ENCODE data around the gene DESI2. TPM values are rescaled to one million over a fixed set of nuclear protein-coding genes. Genes with fewer than 3 reads are reported as not detected.

The DESI2 gene
- total RNA-seq, 4 donors from 2014 or later, result 24.0 to 31.6 (median 30.2) TPM

DNA sequence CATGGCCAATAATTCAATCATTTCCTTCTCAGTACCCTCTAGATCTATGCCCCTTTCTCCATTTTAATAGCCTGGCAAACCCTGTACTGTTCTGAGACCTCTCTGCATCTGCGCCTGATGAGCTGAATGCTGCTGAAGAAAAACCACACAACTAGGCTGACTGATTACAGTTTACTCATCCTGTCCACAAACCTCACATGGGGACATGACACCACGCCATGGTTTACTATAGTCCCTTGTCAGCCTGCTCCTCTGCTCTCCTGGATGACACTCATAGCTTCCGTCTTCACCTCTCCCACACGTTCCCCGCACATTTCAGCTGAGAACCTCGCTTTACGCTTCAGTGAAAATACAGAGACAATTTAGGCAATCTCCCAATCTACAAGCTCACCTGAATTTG is 59.7 kb downstream of the DESI2 start:
- Histone ChIP-seq H3K4me3 (no peak overlapping the region), H3K27me3 (no peaks in the 10 kb centered on the region), H3K36me3 (no peaks in the 10 kb centered on the region), H3K27ac (no peak overlapping the region), H3K9me3 (no peaks in the 10 kb centered on the region), H3K4me1 (no peaks in the 10 kb centered on the region)
- TF ChIP-seq EP300 (IDR thresholded peaks at IDR 0.05) (no peak), POLR2AphosphoS5 (IDR thresholded peaks at IDR 0.05) (no peak), POLR2A (IDR thresholded peaks at IDR 0.05) (no peak)
- 96% methylated on average over 7 of the region's 7 CpGs for WGBS
- no peak for DNase-seq (ENCODE audit: low spot score in 2 of 2)

- TF ChIP-seq POLR2A (IDR thresholded peaks at IDR 0.05) (no peak), POLR2AphosphoS5 (IDR thresholded peaks at IDR 0.05) (no peak), EP300 (IDR thresholded peaks at IDR 0.05) (no peak)
- TF ChIP-seq, protein P1, sequence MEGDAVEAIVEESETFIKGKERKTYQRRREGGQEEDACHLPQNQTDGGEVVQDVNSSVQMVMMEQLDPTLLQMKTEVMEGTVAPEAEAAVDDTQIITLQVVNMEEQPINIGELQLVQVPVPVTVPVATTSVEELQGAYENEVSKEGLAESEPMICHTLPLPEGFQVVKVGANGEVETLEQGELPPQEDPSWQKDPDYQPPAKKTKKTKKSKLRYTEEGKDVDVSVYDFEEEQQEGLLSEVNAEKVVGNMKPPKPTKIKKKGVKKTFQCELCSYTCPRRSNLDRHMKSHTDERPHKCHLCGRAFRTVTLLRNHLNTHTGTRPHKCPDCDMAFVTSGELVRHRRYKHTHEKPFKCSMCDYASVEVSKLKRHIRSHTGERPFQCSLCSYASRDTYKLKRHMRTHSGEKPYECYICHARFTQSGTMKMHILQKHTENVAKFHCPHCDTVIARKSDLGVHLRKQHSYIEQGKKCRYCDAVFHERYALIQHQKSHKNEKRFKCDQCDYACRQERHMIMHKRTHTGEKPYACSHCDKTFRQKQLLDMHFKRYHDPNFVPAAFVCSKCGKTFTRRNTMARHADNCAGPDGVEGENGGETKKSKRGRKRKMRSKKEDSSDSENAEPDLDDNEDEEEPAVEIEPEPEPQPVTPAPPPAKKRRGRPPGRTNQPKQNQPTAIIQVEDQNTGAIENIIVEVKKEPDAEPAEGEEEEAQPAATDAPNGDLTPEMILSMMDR (IDR thresholded peaks at IDR 0.05), result no peak
- no peaks in the 10 kb centered on the region for H3K36me3 ChIP-seq
- H3K4me1 ChIP-seq, result no peaks in the 10 kb centered on the region
- no peak for DNase-seq (ENCODE audit: low spot score in 2 of 2)
- no peaks in the 10 kb centered on the region for H3K9me3 ChIP-seq
- 93% methylated on average over 7 of the region's 8 CpGs for WGBS
- no peak overlapping the region for H3K27ac ChIP-seq
- no peak overlapping the region for H3K4me3 ChIP-seq
- no peaks in the 10 kb centered on the region for H3K27me3 ChIP-seq
These were observed 60.4 kb downstream of the DESI2 start for GRCh38 chr1:244713332-244713731.

GRCh38 chr1:244727871-244728474 is 75.0 kb downstream of the DESI2 start:
- no peak overlapping the region for H3K4me3 ChIP-seq
- no peaks in the 10 kb centered on the region for H3K27me3 ChIP-seq
- no peaks in the 10 kb centered on the region for H3K36me3 ChIP-seq
- peak in 1 of 2 donors; percentile 40 for DNase-seq (ENCODE audit: low spot score in 2 of 2)
- peaks cover 17% of the 10 kb centered on the region for H3K4me1 ChIP-seq
- H3K27ac ChIP-seq, result no peak overlapping the region
- 90% methylated on average over 11 of the region's 11 CpGs for WGBS
- no peaks in the 10 kb centered on the region for H3K9me3 ChIP-seq
- TF ChIP-seq EP300 (IDR thresholded peaks at IDR 0.05) (no peak), POLR2AphosphoS5 (IDR thresholded peaks at IDR 0.05) (no peak), POLR2A (IDR thresholded peaks at IDR 0.05) (no peak)
- TF ChIP-seq, protein P1 (IDR thresholded peaks at IDR 0.05), result no peak

DNA sequence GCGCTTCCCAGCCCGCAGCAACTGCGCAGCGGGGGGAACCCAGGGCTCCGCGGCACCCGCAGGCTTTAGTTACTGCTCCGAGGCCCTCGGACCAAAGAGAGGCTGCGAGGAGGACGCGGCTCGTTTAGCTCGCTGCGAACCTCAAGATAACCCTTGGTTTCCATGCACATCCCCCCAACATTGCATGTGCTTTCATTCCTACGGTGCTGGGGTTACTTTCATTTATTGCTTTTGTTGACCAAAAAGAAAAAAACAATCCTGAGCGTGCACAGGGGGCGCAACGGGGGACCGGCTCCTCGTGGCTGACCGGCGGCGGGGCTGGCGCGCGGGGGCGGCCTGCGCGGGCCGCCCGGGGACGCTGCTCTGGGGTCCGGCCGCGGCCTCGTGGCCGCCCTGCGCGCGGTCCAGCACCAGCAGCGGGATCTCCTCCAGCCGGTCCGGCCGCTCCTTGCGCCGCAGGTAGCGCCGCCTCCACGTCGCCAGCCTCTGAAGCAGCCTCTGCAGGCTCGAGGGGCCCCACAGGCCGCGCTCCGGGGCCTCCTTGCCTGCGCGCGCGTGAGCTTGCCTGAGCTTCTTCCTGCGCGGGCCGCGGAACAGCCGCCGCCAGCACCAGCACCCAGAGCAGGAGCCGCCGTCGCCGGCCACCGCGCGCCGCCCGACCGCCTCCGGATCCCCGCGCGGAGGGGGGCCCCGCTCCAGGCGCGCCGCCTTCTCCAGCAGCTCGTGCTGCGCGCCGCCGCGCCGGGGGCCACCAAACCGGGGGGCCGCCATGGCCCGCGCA is 77.4 kb downstream of the DESI2 start:
- Histone ChIP-seq H3K27me3 (no peaks in the 10 kb centered on the region), H3K27ac (no peak overlapping the region), H3K36me3 (no peaks in the 10 kb centered on the region), H3K9me3 (peaks cover 3% of the 10 kb centered on the region), H3K4me3 (peak overlapping the region; percentile 64), H3K4me1 (peaks cover 17% of the 10 kb centered on the region)
- TF ChIP-seq POLR2A (IDR thresholded peaks at IDR 0.05) (no peak), POLR2AphosphoS5 (IDR thresholded peaks at IDR 0.05) (no peak), EP300 (IDR thresholded peaks at IDR 0.05) (no peak)
- TF ChIP-seq, protein P1 (IDR thresholded peaks at IDR 0.05), result no peak
- WGBS, result 2% methylated on average over 55 of the region's 94 CpGs
- peak in 1 of 2 donors; percentile 74 for DNase-seq (ENCODE audit: low spot score in 2 of 2)

GRCh38 chr1:244730934-244731434 is 78.1 kb downstream of the DESI2 start:
- TF ChIP-seq POLR2A (IDR thresholded peaks at IDR 0.05) (no peak), EP300 (IDR thresholded peaks at IDR 0.05) (no peak), POLR2AphosphoS5 (IDR thresholded peaks at IDR 0.05) (no peak)
- TF ChIP-seq, protein P1 (IDR thresholded peaks at IDR 0.05), result no peak
- peak in 1 of 2 donors; percentile 71 for DNase-seq (ENCODE audit: low spot score in 2 of 2)
- Histone ChIP-seq H3K9me3 (peaks cover 6% of the 10 kb centered on the region), H3K4me3 (peak overlapping the region; percentile 64), H3K27me3 (no peaks in the 10 kb centered on the region), H3K4me1 (peaks cover 17% of the 10 kb centered on the region), H3K36me3 (no peaks in the 10 kb centered on the region), H3K27ac (no peak overlapping the region)
- 56% methylated on average over 25 of the region's 28 CpGs for WGBS

Measured in suprapubic skin (tissue), 4 donors.